GM12891 (cell line): ENCODE results near the gene COTL1.

Source experiments
- POLR2A ChIP-seq: IDR thresholded peaks from 2 replicates; pipeline ENCODE4 v1.6.1; 2011; ENCODE audit warnings: low read depth, low read length, control low read depth
- POLR2AphosphoS5 ChIP-seq: IDR thresholded peaks from 2 replicates; pipeline ENCODE4 v1.6.1; 2011; ENCODE audit warnings: low read depth, low read length, control low read depth
- SPI1 ChIP-seq: IDR thresholded peaks from 2 replicates; pipeline ENCODE4 v1.6.1; 2011; ENCODE audit warnings: low read depth, low read length, control low read depth
- TAF1 ChIP-seq: IDR thresholded peaks from 2 replicates; pipeline ENCODE4 v1.6.1; 2011; ENCODE audit warnings: low read depth, low read length, control low read depth

DNA sequence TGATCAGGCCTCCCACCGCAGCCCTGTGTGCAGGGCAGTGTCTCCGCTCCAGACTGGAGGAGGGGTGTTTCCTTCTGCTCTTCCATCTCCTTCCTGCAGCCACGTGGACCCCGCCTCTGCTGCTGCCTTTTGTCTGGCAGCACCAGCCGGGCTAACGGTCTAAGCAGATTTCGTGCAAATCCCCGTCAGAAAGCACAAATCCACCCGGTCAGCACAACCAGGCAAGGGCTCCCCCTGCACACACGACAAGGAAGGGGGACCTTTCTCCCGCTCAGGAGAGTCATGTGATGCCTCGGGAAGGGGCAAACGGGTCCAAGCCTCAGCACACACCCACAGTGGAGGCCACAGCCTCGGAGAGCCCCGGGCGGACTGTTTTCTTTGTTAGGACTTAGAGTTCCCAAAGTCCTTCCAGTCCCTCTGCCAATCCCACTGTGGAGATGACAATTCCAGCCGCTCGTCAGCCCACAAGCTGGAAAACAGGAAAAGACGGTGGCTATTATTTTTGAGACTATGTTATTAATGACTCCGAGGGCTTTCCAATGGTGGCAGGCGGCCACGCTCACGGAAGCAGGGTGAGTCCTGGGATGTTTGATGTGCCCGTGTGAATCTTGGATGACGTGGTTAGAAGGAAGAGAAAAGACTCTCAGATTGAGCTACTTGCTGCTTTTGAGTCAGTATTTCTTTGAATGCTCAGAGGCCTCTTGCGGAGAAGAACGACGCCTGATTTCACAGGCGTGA lies 90.9 kb downstream of the COTL1 start:
- no peak for TF ChIP-seq POLR2AphosphoS5
- no peak for TF ChIP-seq POLR2A
- TF ChIP-seq TAF1: no peak
- TF ChIP-seq SPI1: no peak
